Upper lobe of left lung (tissue), 6 donors: ENCODE data around the gene SULT2B1. TPM values are rescaled to one million over a fixed set of nuclear protein-coding genes. Genes with fewer than 3 reads are reported as not detected.
A peak's percentile ranks its signal among the peaks of the same experiment; 100 is the strongest.

Experiments used
- ATAC-seq, 2 donors: fragments of 200-7000 bp; cut with Tn5 transposase; one replicate each; pipeline ENCODE4 v1.9.1; 2022; ENCODE audit warnings: mild to moderate bottlenecking in 2 of 2, moderate library complexity in 2 of 2; ENCODE audit not compliant: low FRiP score in 2 of 2
- DNase-seq, 2 donors: peaks; one replicate each; pipeline ENCODE4 v3.0.0-alpha.2; 2019 to 2020
- H3K27ac ChIP-seq, 4 donors: fragments of 200-600 bp; sonication (generic); one replicate each; pipeline ENCODE4 v1.5.1; 2016 to 2019
- H3K27me3 ChIP-seq, 4 donors: fragments of 200-600 bp; sonication (generic); one replicate each; pipeline ENCODE4 v1.5.1; 2017 to 2019
- H3K36me3 ChIP-seq, 4 donors: fragments of 200-600 bp; sonication (generic); one replicate each; pipeline ENCODE4 v1.5.1; 2016 to 2019
- H3K4me1 ChIP-seq, 4 donors: fragments of 200-600 bp; sonication (generic); one replicate each; pipeline ENCODE4 v1.5.1; 2018 to 2019
- H3K4me3 ChIP-seq, 4 donors: fragments of 200-600 bp; sonication (generic); one replicate each; pipeline ENCODE4 v1.5.1; 2017 to 2019; ENCODE audit warnings: mild to moderate bottlenecking in 2 of 4, moderate library complexity in 1 of 4
- H3K9me3 ChIP-seq, 4 donors: fragments of 200-600 bp; sonication (generic); one replicate each; pipeline ENCODE4 v1.5.1; 2018 to 2019
- EP300 ChIP-seq, 4 donors: sonication (generic); formaldehyde crosslinking; IDR thresholded peaks; one replicate each; pipeline ENCODE4 v1.5.1; 2017; ENCODE audit warnings: antibody characterized with exemption in 4 of 4, control low read depth in 2 of 4
- POLR2A ChIP-seq, 4 donors: fragments of 450-650 bp; IDR thresholded peaks; one replicate each; pipeline ENCODE4 v1.5.1; 2016 to 2017; ENCODE audit warnings: antibody characterized with exemption in 4 of 4, mild to moderate bottlenecking in 2 of 4
- POLR2AphosphoS5 ChIP-seq, 2 donors: sonication (generic); formaldehyde crosslinking; IDR thresholded peaks; one replicate each; pipeline ENCODE4 v1.5.1; 2017; ENCODE audit warnings: antibody characterized with exemption in 2 of 2
- WGBS, 2 donors: methylation state at CpG; one replicate each; pipeline ENCODE4 v1.1.5; 2017 to 2018; 5-methylcytosine and 5-hydroxymethylcytosine counted together
- total RNA-seq, 6 donors: library from RNA; depleted of rRNA in 4 of 6; stranded (reverse); fragments of >200 nt in 4 of 6; gene quantifications; one replicate each; pipeline versions ENCODE4 v1.1.0 to v1.2.1, GENCODE V29; 2016 to 2021
- TF ChIP-seq, protein P1 (sequence below), 6 experiments: fragments of 450-650 bp in 4 of 6; fragments of 200-600 bp in 2 of 6; sonication (generic) in 2 of 6; IDR thresholded peaks; one replicate each; pipeline ENCODE4 v1.5.1; 2016 to 2019; ENCODE audit warnings: antibody characterized with exemption in 6 of 6
- donor health status: DM: no; HTN: no; CAD: no; lungs with moderate emphysema.
- donor health status: DM: no; HTN: yes; CAD: no; lungs with severe emphysema.

Gene SULT2B1
- total RNA-seq, 6 donors from 2014 or later, result 10.5 to 19.6 (median 15.2) TPM

DNA sequence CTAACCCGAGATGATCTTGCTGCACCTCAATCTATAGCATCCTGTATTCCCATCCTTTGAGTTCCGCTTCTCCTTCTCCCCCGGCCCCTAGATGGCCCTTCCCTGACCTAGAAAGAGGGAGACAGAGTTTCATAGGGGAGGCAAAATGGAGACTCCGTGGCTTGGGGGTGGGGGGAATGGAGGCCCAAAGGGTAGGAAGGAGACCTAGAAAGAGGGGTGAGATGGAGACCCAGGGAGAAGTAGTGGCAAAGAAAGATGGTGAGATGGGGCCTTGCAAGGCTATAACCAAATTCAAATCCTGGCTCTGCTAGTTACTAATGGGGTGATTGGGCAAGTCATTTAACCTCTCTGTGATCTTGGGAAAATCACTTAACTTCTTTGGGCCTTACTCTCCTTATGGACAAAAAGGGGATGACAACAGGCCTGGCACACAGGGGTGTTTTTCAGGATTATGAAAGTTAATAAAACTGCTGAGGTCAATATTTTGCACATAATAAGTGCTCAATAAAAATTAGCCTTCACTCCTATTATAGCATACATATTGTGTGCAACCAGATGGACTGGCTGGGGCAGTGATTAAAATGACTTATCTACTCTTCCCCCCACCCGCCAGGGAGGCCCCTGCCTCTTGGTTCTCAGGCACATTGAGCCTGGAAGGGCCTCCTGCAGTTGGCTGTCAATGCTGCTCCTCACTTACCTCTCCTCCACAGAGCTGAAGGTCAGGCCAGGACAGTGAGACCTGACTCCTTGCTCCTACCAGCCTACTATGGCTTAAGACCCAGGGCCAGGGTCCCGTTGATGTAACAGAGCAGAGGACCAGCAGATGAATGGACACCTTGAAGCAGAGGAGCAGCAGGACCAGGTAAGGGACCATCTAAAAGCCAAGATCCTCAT is 68.0 kb downstream of the SULT2B1 start:
- DNase-seq (no peak), ATAC-seq (no peak)
- 31% methylated on average over 6 of the region's 6 CpGs for WGBS, 2 donors
- Histone ChIP-seq H3K27ac (peak overlapping the region; percentile 84 to 94 (median 93)), H3K4me3 (peak overlapping the region; percentile 41 to 88 (median 67)), H3K36me3 (peaks cover 15 to 36% (median 26%) of the 10 kb centered on the region in 4 donors), H3K27me3 (no peaks in the 10 kb centered on the region), H3K9me3 (no peaks in the 10 kb centered on the region), H3K4me1 (peaks cover 48 to 72% (median 58%) of the 10 kb centered on the region in 4 donors)
- TF ChIP-seq, protein P1, sequence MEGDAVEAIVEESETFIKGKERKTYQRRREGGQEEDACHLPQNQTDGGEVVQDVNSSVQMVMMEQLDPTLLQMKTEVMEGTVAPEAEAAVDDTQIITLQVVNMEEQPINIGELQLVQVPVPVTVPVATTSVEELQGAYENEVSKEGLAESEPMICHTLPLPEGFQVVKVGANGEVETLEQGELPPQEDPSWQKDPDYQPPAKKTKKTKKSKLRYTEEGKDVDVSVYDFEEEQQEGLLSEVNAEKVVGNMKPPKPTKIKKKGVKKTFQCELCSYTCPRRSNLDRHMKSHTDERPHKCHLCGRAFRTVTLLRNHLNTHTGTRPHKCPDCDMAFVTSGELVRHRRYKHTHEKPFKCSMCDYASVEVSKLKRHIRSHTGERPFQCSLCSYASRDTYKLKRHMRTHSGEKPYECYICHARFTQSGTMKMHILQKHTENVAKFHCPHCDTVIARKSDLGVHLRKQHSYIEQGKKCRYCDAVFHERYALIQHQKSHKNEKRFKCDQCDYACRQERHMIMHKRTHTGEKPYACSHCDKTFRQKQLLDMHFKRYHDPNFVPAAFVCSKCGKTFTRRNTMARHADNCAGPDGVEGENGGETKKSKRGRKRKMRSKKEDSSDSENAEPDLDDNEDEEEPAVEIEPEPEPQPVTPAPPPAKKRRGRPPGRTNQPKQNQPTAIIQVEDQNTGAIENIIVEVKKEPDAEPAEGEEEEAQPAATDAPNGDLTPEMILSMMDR (IDR thresholded peaks at IDR 0.05), result peak in 1 of 6 experiments; percentile 7
- no peak for TF ChIP-seq POLR2AphosphoS5 (IDR thresholded peaks at IDR 0.05)
- TF ChIP-seq POLR2A (IDR thresholded peaks at IDR 0.05), result peak in 1 of 4 donors; percentile 21
- TF ChIP-seq EP300 (IDR thresholded peaks at IDR 0.05), result no peak

DNA sequence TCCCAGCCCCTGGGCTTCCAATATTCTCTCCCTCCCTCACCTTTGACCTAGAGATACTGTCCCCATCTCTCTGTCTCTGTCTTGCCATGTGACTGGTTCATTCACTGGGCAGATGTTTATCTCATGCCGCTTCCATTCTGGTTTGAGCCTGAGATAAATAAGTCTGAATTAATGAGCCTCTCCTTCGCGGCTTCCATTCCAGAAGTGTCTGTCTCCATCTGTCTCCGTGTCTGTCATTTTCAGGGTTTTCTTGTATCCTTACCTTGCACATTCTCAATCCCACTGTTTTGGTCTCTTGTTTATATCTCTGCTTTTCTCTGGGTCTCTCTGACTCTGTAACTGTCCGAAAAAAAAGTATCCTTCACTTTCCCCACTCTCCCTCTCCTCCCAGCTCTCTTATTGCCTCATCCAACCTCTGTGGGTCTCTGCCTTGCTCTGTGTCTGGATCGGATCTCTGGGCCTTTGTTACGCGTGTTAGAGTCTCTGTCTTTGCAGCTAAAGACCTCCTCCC is 71.6 kb downstream of the SULT2B1 start:
- H3K4me3 ChIP-seq, result peak overlapping the region in 3 of 4 donors; percentile 44 to 57 (median 53)
- 28 to 36% methylated on average over 8 of the region's 8 CpGs for WGBS, 2 donors
- peaks cover 24 to 43% (median 32%) of the 10 kb centered on the region in 4 donors for H3K4me1 ChIP-seq
- peaks cover 0 to 19% (median 9%) of the 10 kb centered on the region in 4 donors for H3K36me3 ChIP-seq
- H3K9me3 ChIP-seq, result no peaks in the 10 kb centered on the region
- H3K27me3 ChIP-seq, result no peaks in the 10 kb centered on the region
- peak overlapping the region; percentile 24 to 88 (median 82) for H3K27ac ChIP-seq
- ATAC-seq, result no peak
- TF ChIP-seq, protein P1 (IDR thresholded peaks at IDR 0.05), result no peak
- TF ChIP-seq POLR2AphosphoS5 (IDR thresholded peaks at IDR 0.05) (no peak), EP300 (IDR thresholded peaks at IDR 0.05) (no peak), POLR2A (IDR thresholded peaks at IDR 0.05) (no peak)
- no peak for DNase-seq

DNA sequence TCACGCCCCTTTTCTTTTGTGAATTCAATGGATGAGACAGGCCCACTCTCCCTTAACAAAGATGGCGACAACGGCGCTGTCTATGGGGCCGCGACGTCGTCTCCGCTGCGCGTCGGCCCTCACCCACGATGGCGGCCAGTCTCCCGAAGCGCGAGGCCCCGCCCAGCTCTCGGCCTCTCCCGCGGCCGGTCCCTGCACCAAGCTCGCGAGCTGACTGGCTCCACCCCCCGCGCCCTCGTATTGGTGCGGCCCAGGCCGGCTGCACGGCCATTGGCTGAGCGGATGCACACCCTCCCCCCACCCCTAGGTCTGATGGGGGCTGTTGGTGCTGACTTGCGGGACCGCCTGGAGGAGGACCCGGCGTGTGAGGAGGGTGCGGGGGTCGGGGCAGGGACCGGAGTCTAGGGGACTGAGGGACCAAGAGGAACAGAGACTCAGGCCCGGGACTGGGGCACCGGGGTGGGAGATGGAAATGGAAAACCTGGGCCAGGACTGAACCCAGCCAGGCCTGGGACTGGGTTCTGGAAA is 72.2 kb downstream of the SULT2B1 start:
- H3K4me1 ChIP-seq, result peaks cover 24 to 43% (median 32%) of the 10 kb centered on the region in 4 donors
- peak overlapping the region; percentile 32 to 88 (median 84) for H3K27ac ChIP-seq
- H3K27me3 ChIP-seq, result no peaks in the 10 kb centered on the region
- no peaks in the 10 kb centered on the region for H3K9me3 ChIP-seq
- peak; percentile 99 for DNase-seq
- peaks cover 0 to 19% (median 9%) of the 10 kb centered on the region in 4 donors for H3K36me3 ChIP-seq
- peak; percentile 20 to 56 for TF ChIP-seq POLR2AphosphoS5 (IDR thresholded peaks at IDR 0.05)
- TF ChIP-seq POLR2A (IDR thresholded peaks at IDR 0.05), result peak in 2 of 4 donors; percentile 18 to 34
- TF ChIP-seq EP300 (IDR thresholded peaks at IDR 0.05), result no peak
- TF ChIP-seq, protein P1 (IDR thresholded peaks at IDR 0.05), result peak in 1 of 6 experiments; percentile 29
- peak; percentile 92 to 94 for ATAC-seq
- peak overlapping the region; percentile 28 to 57 (median 48) for H3K4me3 ChIP-seq
- WGBS, 2 donors, result 2 to 3% methylated on average over 19 to 25 of the region's 40 CpGs

DNA sequence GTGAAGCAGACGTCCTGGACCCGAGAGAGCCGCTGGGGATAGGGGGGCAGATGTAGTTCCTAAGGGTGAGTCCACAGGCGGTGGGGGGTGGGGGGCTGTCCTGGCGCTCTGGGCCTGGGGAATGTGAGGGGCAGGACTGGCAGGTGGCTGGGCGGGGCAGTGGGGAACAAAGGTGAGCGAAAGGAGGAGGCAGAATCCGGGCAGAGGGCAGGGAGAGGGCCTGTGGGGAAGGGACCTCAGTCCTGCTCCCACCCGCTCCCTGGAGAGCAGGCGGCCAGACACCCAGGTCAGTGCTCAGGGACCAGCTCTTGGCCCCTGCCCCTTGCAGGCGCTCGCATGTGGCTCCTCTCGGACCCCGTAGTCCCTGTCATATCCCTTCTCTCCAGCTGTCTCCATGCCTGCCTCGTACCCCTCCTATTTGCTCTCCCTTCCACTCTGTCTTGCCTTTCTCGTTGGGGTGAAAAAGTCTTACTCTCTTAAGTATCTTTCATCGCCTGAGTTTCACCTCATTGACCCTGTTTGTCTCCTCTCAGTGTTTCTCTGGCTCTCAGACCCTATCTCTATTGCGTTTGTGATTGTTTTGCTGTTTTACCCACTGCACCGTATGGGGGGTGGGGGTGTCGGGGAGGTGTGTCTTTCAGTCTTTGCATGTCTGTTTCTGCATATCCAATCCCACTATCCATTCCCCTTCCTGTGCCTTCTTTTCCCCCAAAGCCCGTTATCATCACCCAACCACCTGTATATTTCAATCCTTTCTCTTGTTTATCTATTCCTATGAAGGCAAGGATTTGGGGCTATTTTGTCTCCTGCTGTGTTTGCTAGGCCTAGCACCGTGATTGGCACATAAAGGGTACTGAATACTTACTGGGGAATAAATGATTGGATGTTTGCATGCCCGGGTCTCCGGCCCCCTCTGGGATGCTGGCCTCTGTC is 73.1 kb downstream of the SULT2B1 start:
- peak overlapping the region in 3 of 4 donors; percentile 44 to 57 (median 53) for H3K4me3 ChIP-seq
- DNase-seq (peak in 1 of 2 donors; percentile 24), ATAC-seq (no peak)
- peak overlapping the region; percentile 32 to 88 (median 84) for H3K27ac ChIP-seq
- no peaks in the 10 kb centered on the region for H3K9me3 ChIP-seq
- H3K27me3 ChIP-seq, result no peaks in the 10 kb centered on the region
- 67 to 69% methylated on average over 23 to 24 of the region's 24 CpGs for WGBS, 2 donors
- TF ChIP-seq POLR2A (IDR thresholded peaks at IDR 0.05) (no peak), EP300 (IDR thresholded peaks at IDR 0.05) (no peak), POLR2AphosphoS5 (IDR thresholded peaks at IDR 0.05) (no peak)
- TF ChIP-seq, protein P1 (IDR thresholded peaks at IDR 0.05), result no peak
- peaks cover 0 to 24% (median 10%) of the 10 kb centered on the region in 4 donors for H3K36me3 ChIP-seq
- H3K4me1 ChIP-seq, result peaks cover 21 to 42% (median 33%) of the 10 kb centered on the region in 4 donors
